IMR-90 (cell line): Measurements from ENCODE around the gene SNRNP40. TPM values are rescaled to one million over a fixed set of nuclear protein-coding genes. Genes with fewer than 3 reads are reported as not detected.

Source experiments
- ATAC-seq: fragments of 200-7000 bp; cut with Tn5 transposase; 2 replicates; pipeline ENCODE4 v1.9.1; 2020; ENCODE audit warnings: low read depth, mild to moderate bottlenecking, moderate library complexity
- BruUV-seq: library from RNA; stranded (reverse); fragments of 400-500 nt; replicated peaks from 2 replicates; lab custom pipeline; 2021; lab: Mats Ljungman, UMichigan
- CTCF ChIA-PET: fragments of 300-600 bp; formaldehyde crosslinking; extraction: SDS; loops from one replicate; lab custom pipeline; 2021; ENCODE audit warnings: antibody characterized with exemption; lab: Yijun Ruan, JAX
- POLR2A ChIA-PET: fragments of 300-600 bp; sonication (Branson Sonifier 250); formaldehyde crosslinking; loops from one replicate; lab custom pipeline; 2022; ENCODE audit warnings: antibody characterized with exemption; ENCODE audit not compliant: unreplicated experiment; lab: Charles Lee
- DNase-seq: peaks from one replicate; pipeline ENCODE4 v3.0.0; 2013
- H2AFZ ChIP-seq: replicated peaks from 2 replicates; pipeline ENCODE3; 2013; ENCODE audit warnings: low read length, mild to moderate bottlenecking; ENCODE audit not compliant: poor library complexity
- H2AK5ac ChIP-seq: 2 replicates; pipeline ENCODE4 v1.6.1; 2013; ENCODE audit warnings: low read depth, low read length, inconsistent platforms
- H2AK9ac ChIP-seq: replicated peaks from 2 replicates; pipeline ENCODE3; 2013; ENCODE audit warnings: mild to moderate bottlenecking, low read depth, low read length, moderate library complexity; ENCODE audit not compliant: poor library complexity
- H2BK120ac ChIP-seq: 2 replicates; pipeline ENCODE4 v1.6.1; 2013; ENCODE audit warnings: low read depth, low read length, inconsistent platforms
- H2BK15ac ChIP-seq: 3 replicates; pipeline ENCODE4 v1.6.1; 2013; ENCODE audit warnings: low read depth, low read length, inconsistent platforms
- H2BK20ac ChIP-seq: 2 replicates; pipeline ENCODE4 v1.6.1; 2013; ENCODE audit warnings: low read depth, mild to moderate bottlenecking, inconsistent platforms, low read length, moderate library complexity
- H2BK5ac ChIP-seq: 2 replicates; pipeline ENCODE4 v1.6.1; 2013; ENCODE audit warnings: mild to moderate bottlenecking, low read depth, low read length, inconsistent platforms; ENCODE audit not compliant: poor library complexity, severe bottlenecking
- H3K14ac ChIP-seq: replicated peaks from 2 replicates; pipeline ENCODE4 v1.6.1; 2013; ENCODE audit warnings: low read depth, low read length, inconsistent platforms
- H3K18ac ChIP-seq: 2 replicates; pipeline ENCODE4 v1.6.1; 2013; ENCODE audit warnings: low read depth, low read length, control low read depth
- H3K23ac ChIP-seq: 2 replicates; pipeline ENCODE4 v1.6.1; 2013; ENCODE audit warnings: low read depth, low read length, inconsistent platforms
- H3K27ac ChIP-seq: 2 replicates; pipeline ENCODE4 v1.5.1; 2013; ENCODE audit warnings: mild to moderate bottlenecking, control low read depth, low read length; ENCODE audit not compliant: insufficient read depth
- H3K27me3 ChIP-seq: 2 replicates; pipeline ENCODE4 v1.6.1; 2013; ENCODE audit warnings: low read length; ENCODE audit not compliant: control insufficient read depth, insufficient read depth
- H3K36me3 ChIP-seq: 2 replicates; pipeline ENCODE4 v1.6.1; 2013; ENCODE audit warnings: low read length, mixed read lengths; ENCODE audit not compliant: control insufficient read depth, insufficient read depth
- H3K4ac ChIP-seq: 2 replicates; pipeline ENCODE4 v1.6.1; 2013; ENCODE audit warnings: low read depth, low read length, inconsistent platforms
- H3K4me1 ChIP-seq: 2 replicates; pipeline ENCODE4 v1.6.1; 2013; ENCODE audit warnings: low read length, mixed read lengths; ENCODE audit not compliant: control insufficient read depth, insufficient read depth
- H3K4me2 ChIP-seq: 2 replicates; pipeline ENCODE4 v1.6.1; 2013; ENCODE audit warnings: low read depth, mild to moderate bottlenecking, control low read depth, low read length, moderate library complexity
- H3K4me3 ChIP-seq: 2 replicates; pipeline ENCODE4 v1.5.1; 2013; ENCODE audit warnings: low read depth, mild to moderate bottlenecking, control low read depth, low read length, moderate library complexity; ENCODE audit not compliant: insufficient read depth
- H3K56ac ChIP-seq: 2 replicates; pipeline ENCODE4 v1.6.1; 2013; ENCODE audit warnings: low read length, inconsistent platforms; ENCODE audit not compliant: insufficient read depth; ENCODE audit errors: extremely low read depth
- H3K79me1 ChIP-seq, 2 experiments: 2 replicates each; pipeline ENCODE4 v1.6.1; 2013; ENCODE audit warnings: low read length in 2 of 2, inconsistent platforms in 1 of 2, low read depth in 1 of 2
- H3K9ac ChIP-seq: 2 replicates; pipeline ENCODE4 v1.6.1; 2013; ENCODE audit warnings: low read depth, low read length, control low read depth
- H3K9me1 ChIP-seq: 2 replicates; pipeline ENCODE4 v1.6.1; 2013; ENCODE audit warnings: low read length, inconsistent platforms; ENCODE audit not compliant: insufficient read depth
- H3K9me3 ChIP-seq: 2 replicates; pipeline ENCODE4 v1.6.1; 2013; ENCODE audit warnings: low read length; ENCODE audit not compliant: control insufficient read depth, insufficient read depth
- H4K20me1 ChIP-seq: 2 replicates; pipeline ENCODE4 v1.6.1; 2013; ENCODE audit warnings: low read length, inconsistent platforms; ENCODE audit not compliant: insufficient read depth
- H4K5ac ChIP-seq: 2 replicates; pipeline ENCODE4 v1.6.1; 2013; ENCODE audit warnings: mild to moderate bottlenecking, low read depth, low read length, control low read depth
- H4K8ac ChIP-seq, 2 experiments: 2 replicates each; pipeline ENCODE4 v1.6.1; 2013; ENCODE audit warnings: low read depth in 2 of 2, low read length in 2 of 2, control low read depth in 1 of 2, inconsistent platforms in 1 of 2
- H4K91ac ChIP-seq: 2 replicates; pipeline ENCODE4 v1.6.1; 2013; ENCODE audit warnings: low read depth, low read length, inconsistent platforms; ENCODE audit not compliant: insufficient read depth
- CEBPB ChIP-seq: IDR thresholded peaks from 2 replicates; pipeline ENCODE4 v1.6.1; 2012; ENCODE audit warnings: low read depth, low read length, improper control_type of control experiment
- CHD1 ChIP-seq: IDR thresholded peaks from 2 replicates; pipeline ENCODE4 v1.6.1; 2012; ENCODE audit warnings: low read depth, low read length, improper control_type of control experiment
- MAFK ChIP-seq: IDR thresholded peaks from 2 replicates; pipeline ENCODE4 v1.6.1; 2012; ENCODE audit warnings: low read depth, low read length, improper control_type of control experiment
- MXI1 ChIP-seq: IDR thresholded peaks from 2 replicates; pipeline ENCODE4 v1.6.1; 2012; ENCODE audit warnings: low read depth, mild to moderate bottlenecking, low read length, moderate library complexity, borderline replicate concordance
- RAD21 ChIP-seq: IDR thresholded peaks from 2 replicates; pipeline ENCODE4 v1.6.1; 2012; ENCODE audit warnings: low read length, improper control_type of control experiment
- RCOR1 ChIP-seq: IDR thresholded peaks from 2 replicates; pipeline ENCODE4 v1.6.1; 2012; ENCODE audit warnings: mild to moderate bottlenecking, low read length, improper control_type of control experiment; ENCODE audit not compliant: insufficient replicate concordance
- SMC3 ChIP-seq: fragments of 150-350 bp; IDR thresholded peaks from 2 replicates; pipeline ENCODE4 v1.6.1; 2016; ENCODE audit warnings: low read depth, mild to moderate bottlenecking, antibody characterized with exemption, low read length, moderate library complexity
- WGBS, 2 experiments: methylation state at CpG; one replicate each; pipeline versions ENCODE4 v1.1.5 to v1.1.7; 2013; ENCODE audit warnings: missing lambda C conversion rate in 2 of 2; ENCODE audit not compliant: insufficient read length in 1 of 2; ENCODE audit errors: extremely low coverage in 2 of 2; 5-methylcytosine and 5-hydroxymethylcytosine counted together
- dilution Hi-C: fragments of 300-500 bp; cut with HindIII; formaldehyde crosslinking; loops from one replicate; pipeline ENCODE4 v1.14.3; 2018; ENCODE audit warnings: low sequenced_read_pairs; ENCODE audit not compliant: unreplicated experiment
- in situ Hi-C: fragments of 300-500 bp; cut with MboI; formaldehyde crosslinking; loops from 3 replicates; pipeline ENCODE4 v1.14.3; 2019; ENCODE audit warnings: low sequenced_read_pairs, inconsistent platforms, mixed read lengths
- intact Hi-C: fragments of 100-400 bp; cut with micrococcal nuclease; formaldehyde crosslinking; loops from 2 replicates; pipeline ENCODE4 v1.10.0; 2022
- polyA plus RNA-seq, 3 experiments: library from polyadenylated mRNA; depleted of rRNA; stranded (reverse); fragments of >200 nt; gene quantifications; 2 replicates each; pipeline ENCODE4 v1.2.3, GENCODE V29; 2012; ENCODE audit warnings: low replicate concordance in 1 of 3
- total RNA-seq: library from RNA; depleted of rRNA; stranded (reverse); fragments of >200 nt; gene quantifications from 2 replicates; pipeline ENCODE4 v1.2.3, GENCODE V29; 2012
- TF ChIP-seq, protein P1 (sequence below): conservative IDR thresholded peaks from 2 replicates; pipeline ENCODE4 v1.5.1; 2012; ENCODE audit warnings: mild to moderate bottlenecking, low read depth, low read length, improper control_type of control experiment
- TF ChIP-seq, protein P2 (sequence below): fragments of 150-350 bp; IDR thresholded peaks from 2 replicates; pipeline ENCODE4 v1.6.1; 2017; ENCODE audit warnings: mild to moderate bottlenecking, antibody characterized with exemption, low read length, low read depth
- TF ChIP-seq, protein P3 (sequence below): fragments of 150-350 bp; IDR thresholded peaks from 2 replicates; pipeline ENCODE4 v1.6.1; 2016; ENCODE audit warnings: low read depth, mild to moderate bottlenecking, low read length, moderate library complexity, borderline replicate concordance

The SNRNP40 gene
- total and polyA plus RNA-seq, 2 of the 4 experiments (the other 2 are of a cell fraction) = 52.3 to 178 TPM

DNA sequence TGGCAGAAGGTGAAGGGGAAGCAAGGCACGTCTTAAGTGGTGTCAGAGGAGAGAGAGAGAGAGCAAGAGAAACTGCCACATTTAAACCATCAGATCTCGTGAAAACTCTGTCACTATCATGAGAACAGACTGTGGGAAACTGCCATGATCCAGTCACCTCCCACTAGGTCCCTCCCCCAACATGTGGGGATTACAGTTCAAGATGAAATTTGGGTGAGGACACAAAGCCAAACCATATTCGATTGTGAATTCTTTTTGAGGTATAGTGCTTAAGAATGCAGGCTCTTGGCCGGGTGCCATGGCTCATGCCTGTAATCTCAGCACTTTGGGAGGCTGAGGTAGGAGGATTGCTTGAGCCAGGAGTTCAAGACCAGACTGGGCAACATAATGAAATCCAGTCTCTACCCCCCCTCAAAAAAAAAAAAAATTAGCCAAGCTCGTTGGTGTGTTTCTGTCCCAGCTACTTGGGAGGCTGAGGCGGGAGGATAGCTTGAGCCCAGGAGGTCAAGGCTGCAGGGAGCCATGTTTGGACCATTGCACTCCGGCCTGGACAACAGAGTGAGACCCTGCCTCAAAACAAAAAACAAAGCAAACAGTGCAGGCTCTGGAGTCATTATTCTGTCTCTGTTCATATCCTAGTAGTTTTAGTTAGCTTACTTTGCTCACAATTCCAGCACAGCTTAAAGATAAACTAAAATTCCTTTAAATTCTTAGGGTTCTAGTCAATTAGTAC lies 6.3 kb upstream of the SNRNP40 start:
- Histone ChIP-seq H3K23ac (no peak overlapping the region), H3K4me3 (no peak overlapping the region), H4K20me1 (peaks cover 8% of the 10 kb centered on the region), H2AK9ac (no peak overlapping the region), H3K27ac (no peak overlapping the region), H2BK120ac (no peak overlapping the region), H3K9me3 (no peaks in the 10 kb centered on the region), H3K4ac (no peak overlapping the region), H3K18ac (no peak overlapping the region), H3K27me3 (no peaks in the 10 kb centered on the region), H3K56ac (no peak overlapping the region), H2AFZ (no peak overlapping the region), H3K4me2 (no peak overlapping the region), H3K4me1 (peaks cover 1% of the 10 kb centered on the region), H4K8ac (no peak overlapping the region), H3K9me1 (peaks cover 3% of the 10 kb centered on the region; the same call in 1 of the 2 replicates), H2BK15ac (no peak overlapping the region), H4K5ac (no peak overlapping the region), H3K79me1 (peaks cover 27 to 57% of the 10 kb centered on the region in 2 experiments), H4K91ac (no peak overlapping the region), H3K36me3 (peaks cover 4% of the 10 kb centered on the region; the same call in 1 of the 2 replicates), H2AK5ac (no peak overlapping the region), H2BK5ac (no peak overlapping the region), H3K9ac (no peak overlapping the region), H3K14ac (no peak overlapping the region), H2BK20ac (no peak overlapping the region)
- DNase-seq = peak; percentile 10
- in situ Hi-C loops = no loop called here
- ChIA-PET POLR2A (no interaction called here), CTCF (no interaction called here)
- TF ChIP-seq, protein P1, sequence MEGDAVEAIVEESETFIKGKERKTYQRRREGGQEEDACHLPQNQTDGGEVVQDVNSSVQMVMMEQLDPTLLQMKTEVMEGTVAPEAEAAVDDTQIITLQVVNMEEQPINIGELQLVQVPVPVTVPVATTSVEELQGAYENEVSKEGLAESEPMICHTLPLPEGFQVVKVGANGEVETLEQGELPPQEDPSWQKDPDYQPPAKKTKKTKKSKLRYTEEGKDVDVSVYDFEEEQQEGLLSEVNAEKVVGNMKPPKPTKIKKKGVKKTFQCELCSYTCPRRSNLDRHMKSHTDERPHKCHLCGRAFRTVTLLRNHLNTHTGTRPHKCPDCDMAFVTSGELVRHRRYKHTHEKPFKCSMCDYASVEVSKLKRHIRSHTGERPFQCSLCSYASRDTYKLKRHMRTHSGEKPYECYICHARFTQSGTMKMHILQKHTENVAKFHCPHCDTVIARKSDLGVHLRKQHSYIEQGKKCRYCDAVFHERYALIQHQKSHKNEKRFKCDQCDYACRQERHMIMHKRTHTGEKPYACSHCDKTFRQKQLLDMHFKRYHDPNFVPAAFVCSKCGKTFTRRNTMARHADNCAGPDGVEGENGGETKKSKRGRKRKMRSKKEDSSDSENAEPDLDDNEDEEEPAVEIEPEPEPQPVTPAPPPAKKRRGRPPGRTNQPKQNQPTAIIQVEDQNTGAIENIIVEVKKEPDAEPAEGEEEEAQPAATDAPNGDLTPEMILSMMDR = no peak
- TF ChIP-seq RAD21 = no peak
- no peak for TF ChIP-seq CHD1
- TF ChIP-seq CEBPB = no peak
- TF ChIP-seq MAFK = no peak
- TF ChIP-seq RCOR1 = no peak
- TF ChIP-seq MXI1 = no peak
- no peak for TF ChIP-seq SMC3
- TF ChIP-seq, protein P2, sequence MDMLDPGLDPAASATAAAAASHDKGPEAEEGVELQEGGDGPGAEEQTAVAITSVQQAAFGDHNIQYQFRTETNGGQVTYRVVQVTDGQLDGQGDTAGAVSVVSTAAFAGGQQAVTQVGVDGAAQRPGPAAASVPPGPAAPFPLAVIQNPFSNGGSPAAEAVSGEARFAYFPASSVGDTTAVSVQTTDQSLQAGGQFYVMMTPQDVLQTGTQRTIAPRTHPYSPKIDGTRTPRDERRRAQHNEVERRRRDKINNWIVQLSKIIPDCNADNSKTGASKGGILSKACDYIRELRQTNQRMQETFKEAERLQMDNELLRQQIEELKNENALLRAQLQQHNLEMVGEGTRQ = no peak
- TF ChIP-seq, protein P3, sequence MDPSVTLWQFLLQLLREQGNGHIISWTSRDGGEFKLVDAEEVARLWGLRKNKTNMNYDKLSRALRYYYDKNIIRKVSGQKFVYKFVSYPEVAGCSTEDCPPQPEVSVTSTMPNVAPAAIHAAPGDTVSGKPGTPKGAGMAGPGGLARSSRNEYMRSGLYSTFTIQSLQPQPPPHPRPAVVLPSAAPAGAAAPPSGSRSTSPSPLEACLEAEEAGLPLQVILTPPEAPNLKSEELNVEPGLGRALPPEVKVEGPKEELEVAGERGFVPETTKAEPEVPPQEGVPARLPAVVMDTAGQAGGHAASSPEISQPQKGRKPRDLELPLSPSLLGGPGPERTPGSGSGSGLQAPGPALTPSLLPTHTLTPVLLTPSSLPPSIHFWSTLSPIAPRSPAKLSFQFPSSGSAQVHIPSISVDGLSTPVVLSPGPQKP = no peak
- BruUV-seq = no TSS peak
- intact Hi-C loops = no loop called here
- WGBS, 2 experiments = 100% methylated on average over 1 of the region's 7 CpGs; no CpG with 5 or more reads in 1 of the 2 experiments
- dilution Hi-C loops = no loop called here
- no peak for ATAC-seq
